Cerebellar cortex (tissue), 1 donor: ENCODE data around the gene S100A14.

Experiments
- DNase-seq: peaks from one replicate; pipeline ENCODE4 v3.0.0-alpha.2; 2015; ENCODE audit warnings: low spot score

S100A14 gene

DNA sequence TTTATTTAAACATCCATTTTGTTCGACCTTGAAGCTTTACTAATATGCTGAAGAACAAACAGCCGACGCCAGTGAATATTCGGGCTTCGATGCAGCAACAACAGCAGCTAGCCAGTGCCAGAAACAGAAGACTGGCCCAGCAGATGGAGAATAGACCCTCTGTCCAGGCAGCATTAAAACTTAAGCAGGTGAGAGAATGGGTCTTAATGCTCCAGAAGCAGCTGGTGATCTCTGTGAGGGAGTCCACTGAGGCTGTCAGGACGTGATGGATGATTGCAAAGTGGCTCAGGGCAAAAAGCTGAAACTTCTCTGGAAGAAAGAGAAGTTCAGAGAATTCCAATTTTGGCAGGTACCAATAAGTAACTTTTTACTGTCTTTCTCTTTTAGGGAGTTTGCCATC lies 22.1 kb upstream of the S100A14 start:
- DNase-seq: no peak

DNA sequence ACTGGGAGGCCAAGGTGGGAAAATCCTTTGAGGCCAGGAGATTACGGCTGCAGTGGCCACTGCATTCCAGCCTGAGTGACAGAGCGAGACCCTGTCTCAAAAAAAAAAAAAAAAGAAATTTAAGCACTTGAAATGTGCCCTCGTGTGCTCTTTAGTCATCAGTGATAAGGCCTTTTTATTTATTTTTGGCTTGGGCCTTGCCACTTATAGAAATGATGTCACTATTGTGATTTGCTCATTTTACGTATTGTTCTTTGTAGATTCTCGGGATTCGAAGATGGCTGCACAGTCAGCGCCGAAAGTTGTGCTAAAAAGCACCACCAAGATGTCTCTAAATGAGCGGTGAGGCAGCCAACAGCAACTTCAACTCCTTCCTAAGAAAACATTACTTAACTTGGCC lies 20.2 kb upstream of the S100A14 start:
- DNase-seq: no peak

DNA sequence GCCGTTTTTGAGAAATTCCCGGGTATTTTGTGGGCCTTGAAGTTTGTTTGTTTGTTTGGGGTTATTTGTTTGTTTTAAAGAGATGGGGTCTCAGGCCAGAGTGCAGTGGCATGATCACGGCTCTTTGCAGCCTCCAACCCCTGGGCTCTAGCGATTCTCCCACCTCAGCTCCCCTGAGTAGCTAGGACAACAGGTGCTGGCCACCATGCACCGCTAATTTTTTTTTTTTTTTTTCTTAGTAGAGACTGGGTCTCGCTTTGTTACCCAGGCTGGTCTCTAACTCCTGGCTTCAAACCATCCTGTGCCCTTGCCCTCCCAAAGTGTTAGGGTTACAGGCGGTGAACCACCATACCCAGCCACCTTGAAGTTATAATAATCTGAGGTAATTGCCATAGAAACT lies 19.7 kb upstream of the S100A14 start:
- no peak for DNase-seq

GRCh38 chr1:153633754-153634665 lies 17.9 kb upstream of the S100A14 start, which contains the start of gene CHTOP:
Gene CHTOP, plus strand, starts transcription at chr1:153634066. Its CDS starts 2,523 bp downstream, at chr1:153636589.
- peak; percentile 99 for DNase-seq

- DNase-seq: no peak
Measured at GRCh38 chr1:153633161-153633753, 17.1 kb upstream of the S100A14 start.

DNA sequence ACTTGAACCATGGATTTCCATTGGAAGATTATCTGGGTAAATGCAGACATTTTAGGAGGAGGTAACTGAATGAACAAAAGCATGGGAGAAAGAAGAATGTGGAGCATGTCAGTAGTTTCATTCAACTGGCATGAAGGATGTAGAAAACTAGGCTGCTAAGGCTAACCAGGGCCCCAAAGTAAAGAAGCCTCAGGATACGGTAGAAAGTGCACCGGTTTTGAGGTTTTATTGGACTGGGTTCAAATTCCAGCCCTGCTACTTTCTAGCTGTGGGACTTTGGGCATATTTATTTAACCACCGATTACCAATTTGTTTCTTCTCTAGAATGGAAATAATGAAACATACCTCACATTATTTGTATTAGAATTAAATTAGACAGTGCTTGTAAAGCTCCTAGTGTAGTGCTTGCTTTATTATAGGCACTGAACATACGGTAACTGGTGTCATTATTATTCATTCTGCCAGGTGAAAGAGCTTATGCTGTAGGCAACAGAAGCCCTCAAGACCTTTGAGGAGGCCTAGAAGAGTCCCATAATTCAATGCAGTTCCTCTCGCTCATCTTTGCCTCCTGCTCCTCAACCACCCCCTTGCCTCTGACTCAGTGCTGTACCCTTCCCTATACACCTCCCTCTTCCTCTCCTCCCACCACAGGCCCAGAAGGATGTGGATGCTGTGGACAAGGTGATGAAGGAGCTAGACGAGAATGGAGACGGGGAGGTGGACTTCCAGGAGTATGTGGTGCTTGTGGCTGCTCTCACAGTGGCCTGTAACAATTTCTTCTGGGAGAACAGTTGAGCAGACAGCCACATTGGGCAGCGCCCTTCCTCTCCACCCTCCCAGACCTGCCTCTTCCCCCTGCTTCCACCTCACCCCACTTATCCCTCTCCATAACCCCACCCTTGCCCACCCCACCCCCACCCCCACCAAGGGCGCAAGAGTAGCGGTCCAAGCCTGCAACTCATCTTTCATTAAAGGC lies 15.2 kb upstream of the S100A14 start:
- DNase-seq: no peak

DNA sequence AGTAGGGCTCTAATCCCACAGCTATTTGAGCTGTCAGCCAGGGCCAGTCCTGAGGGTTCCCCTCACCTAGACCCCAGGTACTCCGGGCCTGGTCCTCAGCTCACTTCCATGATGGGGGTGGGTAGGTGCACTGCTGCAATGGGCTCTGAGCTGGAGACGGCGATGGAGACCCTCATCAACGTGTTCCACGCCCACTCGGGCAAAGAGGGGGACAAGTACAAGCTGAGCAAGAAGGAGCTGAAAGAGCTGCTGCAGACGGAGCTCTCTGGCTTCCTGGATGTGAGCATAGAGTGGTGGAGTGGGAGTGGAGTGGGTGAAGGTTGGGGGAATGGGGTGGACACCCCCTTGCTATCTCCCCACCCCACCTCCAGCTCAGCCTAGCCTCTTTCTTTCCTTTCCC lies 14.3 kb upstream of the S100A14 start:
- no peak for DNase-seq

DNA sequence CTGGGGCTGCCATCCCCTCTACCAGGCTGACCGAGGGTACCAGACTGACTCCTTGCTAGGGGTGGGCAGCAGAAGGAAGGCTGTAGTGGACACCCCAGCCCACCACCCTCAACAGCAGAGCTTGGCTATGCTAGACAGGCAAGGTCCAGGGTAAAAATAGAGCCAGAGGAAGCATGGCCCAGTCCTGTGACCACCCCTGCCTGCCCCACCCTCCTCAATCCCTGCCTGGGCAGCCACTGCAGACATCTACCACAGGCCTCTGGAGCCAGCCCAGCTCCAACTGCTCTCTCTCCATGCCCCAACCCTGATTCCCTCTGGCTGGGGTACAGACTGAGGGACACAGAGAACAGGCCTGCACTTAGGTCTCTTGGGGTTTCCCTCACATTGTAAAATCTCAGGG lies 13.8 kb upstream of the S100A14 start:
- no peak for DNase-seq

GRCh38 chr1:153629343-153629665 lies 13.2 kb upstream of the S100A14 start:
- no peak for DNase-seq

GRCh38 chr1:153628638-153629342 lies 12.7 kb upstream of the S100A14 start:
- DNase-seq: no peak

DNA sequence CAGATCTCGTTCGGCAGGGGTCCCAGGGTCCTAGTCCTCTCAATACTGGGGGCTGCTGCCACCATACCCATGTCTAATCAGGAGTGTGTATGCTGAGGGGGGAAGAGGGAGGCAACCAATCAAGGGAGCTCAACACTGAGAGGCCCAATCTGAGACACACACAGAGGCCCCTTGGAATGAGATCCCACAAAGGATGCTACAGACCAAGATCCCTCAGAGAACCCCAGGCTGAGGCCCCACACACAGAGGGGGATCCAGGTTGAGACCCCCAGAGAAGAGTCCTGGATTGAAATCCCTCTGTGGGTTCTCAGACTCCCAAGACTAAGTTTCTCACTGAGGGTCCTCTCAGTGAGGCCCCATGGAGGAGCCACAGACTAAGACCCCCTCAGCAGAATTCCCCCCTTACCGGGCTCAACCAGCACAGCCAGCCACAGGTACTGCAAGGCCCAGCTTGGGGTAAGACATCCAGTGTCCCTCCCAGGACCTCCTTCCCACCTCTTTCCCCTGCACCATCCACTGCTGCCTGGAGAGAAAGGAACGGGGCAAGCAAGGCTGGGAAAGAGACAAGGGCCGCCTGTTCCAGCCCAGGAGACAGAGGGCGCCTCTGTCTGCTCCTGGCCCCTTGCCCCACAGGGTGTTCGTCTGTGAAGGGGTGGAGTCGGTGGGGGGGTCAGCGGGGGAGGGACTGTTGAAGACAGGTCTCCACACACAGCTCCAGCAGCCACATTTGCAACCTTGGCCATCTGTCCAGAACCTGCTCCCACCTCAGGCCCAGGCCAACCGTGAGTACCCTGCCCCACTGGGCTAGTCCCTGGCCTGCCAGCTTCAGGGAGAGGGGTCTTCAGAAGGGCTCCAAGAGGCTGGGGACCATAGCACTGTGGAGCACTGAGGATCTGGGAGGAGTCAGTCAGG lies 11.8 kb upstream of the S100A14 start, which contains the start of gene S100A1:
Gene S100A1, plus strand, starts transcription at position 720 of the 912 bp plus-strand sequence. CDS start 2,088 bp downstream, outside the sequence.
- peak; percentile 67 for DNase-seq

- peak; percentile 92 for DNase-seq
Measured at GRCh38 chr1:153626904-153627714, 11.0 kb upstream of the S100A14 start, which contains the start of gene S100A13. Gene S100A13, minus strand, starts transcription at chr1:153627505. Its CDS starts 1,033 bp downstream, at chr1:153626472.

- DNase-seq: no peak
Measured at GRCh38 chr1:153626477-153626903, 10.4 kb upstream of the S100A14 start.

- DNase-seq: no peak
Measured at GRCh38 chr1:153624965-153625611, 9.0 kb upstream of the S100A14 start.

DNA sequence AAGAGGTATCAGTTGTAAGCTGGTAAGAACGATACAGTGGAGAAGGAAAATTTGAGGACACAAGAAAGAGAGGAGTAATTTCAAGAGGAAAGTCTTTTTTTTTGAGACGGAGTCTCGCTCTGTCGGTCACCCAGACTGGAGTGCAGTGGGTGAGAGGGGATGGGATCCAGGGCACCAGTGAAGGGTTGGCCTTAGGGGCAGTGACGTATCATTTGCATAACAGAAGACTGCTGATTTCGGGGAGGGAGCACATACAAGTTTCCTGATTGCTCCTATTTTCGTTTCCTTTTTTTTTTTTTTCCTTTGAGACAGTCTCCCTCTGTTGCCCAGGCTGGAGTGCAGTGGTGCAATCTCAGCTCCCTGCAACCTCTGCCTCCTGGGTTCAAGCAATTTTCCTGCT lies 7.0 kb upstream of the S100A14 start:
- DNase-seq: no peak

GRCh38 chr1:153619171-153619570 lies 3.0 kb upstream of the S100A14 start:
- no peak for DNase-seq

GRCh38 chr1:153617663-153618062 lies 1.5 kb upstream of the S100A14 start:
- peak; percentile 52 for DNase-seq

DNA sequence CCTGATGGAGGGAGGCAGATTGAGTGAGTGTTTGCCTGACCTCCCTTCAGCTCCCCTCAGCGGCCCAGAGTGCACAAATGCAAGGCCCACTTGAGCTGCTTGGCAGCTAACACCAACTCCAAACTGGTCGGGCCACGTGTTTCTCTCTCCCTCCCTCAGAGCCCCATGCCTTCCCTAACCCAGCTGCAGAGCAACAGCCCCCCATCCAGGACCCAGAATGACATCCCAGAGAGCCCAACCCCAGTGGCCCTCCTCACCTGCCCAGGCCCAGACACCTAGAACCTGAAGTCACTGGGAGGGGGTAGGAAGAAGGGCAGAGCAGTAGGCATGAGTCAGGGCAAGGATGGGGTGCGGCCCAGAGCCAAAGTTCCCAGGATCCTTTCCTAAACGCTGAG lies 789 bp upstream of the S100A14 start:
- DNase-seq: no peak

- no peak for DNase-seq
Measured at GRCh38 chr1:153615406-153615805, 719 bp downstream of the S100A14 start.
